ENCODE results near the gene ZRANB1. TPM values are rescaled to one million over a fixed set of nuclear protein-coding genes. Genes with fewer than 3 reads are reported as not detected.

The ZRANB1 gene
- polyA plus RNA-seq, 1 of the 3 experiments (the other 2 are of a cell fraction): 6.2 TPM

GRCh38 chr10:125013529-125013872 lies 71.6 kb downstream of the ZRANB1 start:
- Histone ChIP-seq H3K27ac (ENCODE audit: low read depth in 2 of 2, low read length in 1 of 2) (peak overlapping the region in 1 of 2 experiments; percentile 40; a peak in 1 of 4 replicates), H3K9me2 (no peaks in the 10 kb centered on the region), H3K36me3 (replicated peaks in 1 of 2; ENCODE audit: control insufficient read depth in 1 of 2, insufficient read depth in 2 of 2, low read length in 1 of 2) (peaks cover 0 to 17% of the 10 kb centered on the region in 2 experiments), H3K4me2 (no peak overlapping the region), H3K9ac (no peak overlapping the region), H3K4me1 (ENCODE audit: control insufficient read depth in 1 of 2, insufficient read depth in 2 of 2, low read depth in 1 of 2, low read length in 1 of 2) (peaks cover 0 to 90% of the 10 kb centered on the region in 2 experiments; a peak in 1 of 4 replicates), H3K79me2 (ENCODE audit: insufficient read depth) (peaks cover 81% of the 10 kb centered on the region), H4K20me1 (ENCODE audit: insufficient read depth) (peaks cover 93% of the 10 kb centered on the region), H2AFZ (ENCODE audit: low read depth) (no peak overlapping the region), H3K9me3 (no peaks in the 10 kb centered on the region), H3K4me3 (ENCODE audit: low read depth in 2 of 2, low read length in 1 of 2) (no peak overlapping the region), H3K27me3 (ENCODE audit: insufficient read depth) (no peaks in the 10 kb centered on the region), H3F3A (replicated peaks; ENCODE audit: insufficient read depth) (no peaks in the 10 kb centered on the region)
- WGBS (ENCODE audit: low lambda C conversion rate): 100% methylated on average over 7 of the region's 7 CpGs
- CTCF ChIA-PET: interaction anchor here (1.4 to 2.5 kb wide), 2 partner anchors 21 to 48 kb away, joined by 3 to 14 read pairs; no protein-coding TSS in a partner anchor
- POLR2A ChIA-PET: no interaction called here
- TF ChIP-seq MXI1 (IDR thresholded peaks at IDR 0.05; ENCODE audit: low read depth, low read length): no peak
- no peak for TF ChIP-seq EP300 (IDR thresholded peaks at IDR 0.05; ENCODE audit: borderline replicate concordance in 1 of 2, low read depth in 1 of 2, low read length in 1 of 2)
- DNase-seq: no peak

DNA sequence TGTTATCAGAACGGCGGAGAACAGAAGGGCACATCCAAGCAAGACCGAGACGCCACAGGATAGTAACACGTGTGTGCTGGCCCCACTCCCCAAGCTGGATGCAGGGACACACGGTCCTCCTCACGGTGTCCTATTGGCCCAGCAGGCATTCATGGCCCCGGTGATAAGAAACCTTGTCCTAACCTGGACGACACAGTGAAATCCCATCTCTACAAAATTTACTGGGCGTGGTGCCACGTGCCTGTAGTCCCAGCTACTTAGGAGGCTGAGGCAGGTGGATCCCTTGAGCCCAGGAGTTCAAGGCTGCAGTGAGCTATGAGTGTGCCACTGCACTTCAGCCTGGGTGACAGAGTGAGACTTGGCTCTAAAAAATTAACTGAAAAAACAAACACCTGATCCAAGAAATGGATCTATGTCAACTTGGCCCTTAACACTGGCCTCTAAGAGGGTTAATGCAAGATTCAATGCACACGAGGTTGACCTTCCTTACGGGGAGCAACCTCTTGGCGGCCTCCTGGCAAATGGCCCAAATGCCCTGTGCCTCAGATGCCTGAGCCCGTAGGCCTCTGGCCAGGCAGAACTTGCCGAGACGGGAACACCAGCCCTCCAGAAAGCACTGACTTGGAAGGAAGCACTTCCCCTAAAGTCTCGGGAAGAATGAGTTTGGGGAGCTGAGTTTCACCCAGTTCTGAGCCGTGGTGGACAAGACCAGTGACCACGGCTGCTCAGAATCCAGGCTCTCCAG lies 72.3 kb downstream of the ZRANB1 start:
- peaks cover 4 to 84% of the 10 kb centered on the region in 2 experiments; a peak in 2 of 4 replicates for H3K4me1 ChIP-seq (ENCODE audit: control insufficient read depth in 1 of 2, insufficient read depth in 2 of 2, low read depth in 1 of 2, low read length in 1 of 2)
- peaks cover 4 to 17% of the 10 kb centered on the region in 2 experiments for H3K36me3 ChIP-seq (replicated peaks in 1 of 2; ENCODE audit: control insufficient read depth in 1 of 2, insufficient read depth in 2 of 2, low read length in 1 of 2)
- no peaks in the 10 kb centered on the region for H3K9me2 ChIP-seq
- CTCF ChIA-PET: interaction anchor here (0.9 to 2.5 kb wide), 5 partner anchors 14 to 47 kb away, joined by 3 to 14 read pairs (median 3); no protein-coding TSS in a partner anchor
- H3F3A ChIP-seq (replicated peaks; ENCODE audit: insufficient read depth): no peaks in the 10 kb centered on the region
- POLR2A ChIA-PET: interaction anchor here (0.6 to 2.0 kb wide), 3 partner anchors 7 to 22 kb away, joined by 3 to 6 read pairs (median 3); no protein-coding TSS in a partner anchor
- H3K4me3 ChIP-seq (ENCODE audit: low read depth in 2 of 2, low read length in 1 of 2): no peak overlapping the region
- H2AFZ ChIP-seq (ENCODE audit: low read depth): no peak overlapping the region
- peak overlapping the region in 1 of 2 experiments; percentile 97; a peak in 2 of 4 replicates for H3K27ac ChIP-seq (ENCODE audit: low read depth in 2 of 2, low read length in 1 of 2)
- WGBS (ENCODE audit: low lambda C conversion rate): 96% methylated on average over 16 of the region's 20 CpGs
- no peaks in the 10 kb centered on the region for H3K9me3 ChIP-seq
- peaks cover 95% of the 10 kb centered on the region for H4K20me1 ChIP-seq (ENCODE audit: insufficient read depth)
- no peaks in the 10 kb centered on the region for H3K27me3 ChIP-seq (ENCODE audit: insufficient read depth)
- no peak for DNase-seq
- H3K9ac ChIP-seq: no peak overlapping the region
- peaks cover 81% of the 10 kb centered on the region for H3K79me2 ChIP-seq (ENCODE audit: insufficient read depth)
- no peak overlapping the region for H3K4me2 ChIP-seq
- TF ChIP-seq, protein P1, sequence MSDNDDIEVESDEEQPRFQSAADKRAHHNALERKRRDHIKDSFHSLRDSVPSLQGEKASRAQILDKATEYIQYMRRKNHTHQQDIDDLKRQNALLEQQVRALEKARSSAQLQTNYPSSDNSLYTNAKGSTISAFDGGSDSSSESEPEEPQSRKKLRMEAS (IDR thresholded peaks at IDR 0.05; ENCODE audit: low read depth): no peak
- TF ChIP-seq FOXJ3 (CRISPR knock-in tag; IDR thresholded peaks at IDR 0.05) (no peak), IRF3 (IDR thresholded peaks at IDR 0.05; ENCODE audit: low read depth, low read length) (no peak), YY1 (IDR thresholded peaks at IDR 0.05; ENCODE audit: low read depth) (no peak), NRF1 (IDR thresholded peaks at IDR 0.05; ENCODE audit: low read depth, low read length) (no peak), SMC3 (IDR thresholded peaks at IDR 0.05; ENCODE audit: low read depth, low read length) (no peak), ELF1 (IDR thresholded peaks at IDR 0.05) (no peak), FOXM1 (IDR thresholded peaks at IDR 0.05; ENCODE audit: low read depth) (no peak), MEF2A (IDR thresholded peaks at IDR 0.05; ENCODE audit: borderline replicate concordance, low read depth) (no peak), POLR2AphosphoS5 (IDR thresholded peaks at IDR 0.05; ENCODE audit: low read depth, low read length) (no peak), EZH2phosphoT487 (IDR thresholded peaks at IDR 0.05; ENCODE audit: borderline replicate concordance, low read depth) (no peak), RCOR1 (IDR thresholded peaks at IDR 0.05; ENCODE audit: low read length) (no peak), GABPA (IDR thresholded peaks at IDR 0.05; ENCODE audit: low read depth) (no peak), PBX3 (IDR thresholded peaks at IDR 0.05) (no peak), TAF1 (IDR thresholded peaks at IDR 0.05; ENCODE audit: borderline replicate concordance, low read depth, low read length) (no peak), EP300 (IDR thresholded peaks at IDR 0.05; ENCODE audit: borderline replicate concordance in 1 of 2, low read depth in 1 of 2, low read length in 1 of 2) (no peak), SIN3A (IDR thresholded peaks at IDR 0.05; ENCODE audit: borderline replicate concordance, low read depth, low read length) (no peak)
- TF ChIP-seq, protein P2, sequence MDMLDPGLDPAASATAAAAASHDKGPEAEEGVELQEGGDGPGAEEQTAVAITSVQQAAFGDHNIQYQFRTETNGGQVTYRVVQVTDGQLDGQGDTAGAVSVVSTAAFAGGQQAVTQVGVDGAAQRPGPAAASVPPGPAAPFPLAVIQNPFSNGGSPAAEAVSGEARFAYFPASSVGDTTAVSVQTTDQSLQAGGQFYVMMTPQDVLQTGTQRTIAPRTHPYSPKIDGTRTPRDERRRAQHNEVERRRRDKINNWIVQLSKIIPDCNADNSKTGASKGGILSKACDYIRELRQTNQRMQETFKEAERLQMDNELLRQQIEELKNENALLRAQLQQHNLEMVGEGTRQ (IDR thresholded peaks at IDR 0.05; ENCODE audit: borderline replicate concordance, low read depth, low read length): no peak
- TF ChIP-seq, protein P3, sequence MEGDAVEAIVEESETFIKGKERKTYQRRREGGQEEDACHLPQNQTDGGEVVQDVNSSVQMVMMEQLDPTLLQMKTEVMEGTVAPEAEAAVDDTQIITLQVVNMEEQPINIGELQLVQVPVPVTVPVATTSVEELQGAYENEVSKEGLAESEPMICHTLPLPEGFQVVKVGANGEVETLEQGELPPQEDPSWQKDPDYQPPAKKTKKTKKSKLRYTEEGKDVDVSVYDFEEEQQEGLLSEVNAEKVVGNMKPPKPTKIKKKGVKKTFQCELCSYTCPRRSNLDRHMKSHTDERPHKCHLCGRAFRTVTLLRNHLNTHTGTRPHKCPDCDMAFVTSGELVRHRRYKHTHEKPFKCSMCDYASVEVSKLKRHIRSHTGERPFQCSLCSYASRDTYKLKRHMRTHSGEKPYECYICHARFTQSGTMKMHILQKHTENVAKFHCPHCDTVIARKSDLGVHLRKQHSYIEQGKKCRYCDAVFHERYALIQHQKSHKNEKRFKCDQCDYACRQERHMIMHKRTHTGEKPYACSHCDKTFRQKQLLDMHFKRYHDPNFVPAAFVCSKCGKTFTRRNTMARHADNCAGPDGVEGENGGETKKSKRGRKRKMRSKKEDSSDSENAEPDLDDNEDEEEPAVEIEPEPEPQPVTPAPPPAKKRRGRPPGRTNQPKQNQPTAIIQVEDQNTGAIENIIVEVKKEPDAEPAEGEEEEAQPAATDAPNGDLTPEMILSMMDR (IDR thresholded peaks at IDR 0.05): no peak

All from SK-N-SH (cell line).